Osteoblast (primary cell): ENCODE results near the gene CNN2. TPM values are rescaled to one million over a fixed set of nuclear protein-coding genes. Genes with fewer than 3 reads are reported as not detected.

Experiments
- DNase-seq: peaks from one replicate; pipeline ENCODE4 v3.0.0; 2011; ENCODE audit warnings: low spot score, mixed read lengths; ENCODE audit not compliant: insufficient read length; ENCODE audit errors: missing footprints
- H2AFZ ChIP-seq: 2 replicates; pipeline ENCODE4 v1.6.0; 2011; ENCODE audit warnings: mild to moderate bottlenecking, low read length
- H3K27ac ChIP-seq: 2 replicates; pipeline ENCODE4 v1.5.1; 2011; ENCODE audit warnings: mild to moderate bottlenecking, low read depth, low read length, moderate library complexity
- H3K27me3 ChIP-seq: 2 replicates; pipeline ENCODE4 v1.6.0; 2012; ENCODE audit warnings: mild to moderate bottlenecking, control low read depth, inconsistent platforms, low read length, moderate library complexity; ENCODE audit not compliant: insufficient read depth
- H3K36me3 ChIP-seq: 2 replicates; pipeline ENCODE4 v1.5.1; 2011; ENCODE audit warnings: mild to moderate bottlenecking, low read length, control low read depth, moderate library complexity; ENCODE audit not compliant: insufficient read depth
- H3K4me1 ChIP-seq: 2 replicates; pipeline ENCODE4 v1.5.1; 2011; ENCODE audit warnings: mild to moderate bottlenecking, low read length, control low read depth, moderate library complexity; ENCODE audit not compliant: insufficient read depth
- H3K4me2 ChIP-seq: 2 replicates; pipeline ENCODE4 v1.6.0; 2011; ENCODE audit warnings: mild to moderate bottlenecking, low read length; ENCODE audit not compliant: insufficient read depth
- H3K4me3 ChIP-seq: fragments of 200-600 bp; sonication (generic); 3 replicates; pipeline ENCODE4 v1.5.1; 2012; ENCODE audit warnings: mild to moderate bottlenecking, low read length, inconsistent platforms; ENCODE audit not compliant: insufficient read depth
- H3K79me2 ChIP-seq: 2 replicates; pipeline ENCODE4 v1.6.0; 2012; ENCODE audit warnings: mild to moderate bottlenecking, low read length, control low read depth, inconsistent platforms; ENCODE audit not compliant: insufficient read depth
- H3K9me3 ChIP-seq: 2 replicates; pipeline ENCODE4 v1.5.1; 2011; ENCODE audit warnings: low read depth, low read length, control low read depth
- H4K20me1 ChIP-seq: 2 replicates; pipeline ENCODE4 v1.6.0; 2012; ENCODE audit warnings: mild to moderate bottlenecking, low read length, control low read depth; ENCODE audit not compliant: insufficient read depth
- total RNA-seq: library from RNA; depleted of rRNA; stranded (reverse); fragments of >200 nt; gene quantifications from 2 replicates; pipeline ENCODE4 v1.2.3, GENCODE V29; 2012
- TF ChIP-seq, protein P1 (sequence below): IDR thresholded peaks from 2 replicates; pipeline ENCODE4 v1.5.1; 2011; ENCODE audit warnings: mild to moderate bottlenecking, low read depth, low read length, moderate library complexity; ENCODE audit errors: extremely low read depth

CNN2 gene
- total RNA-seq, 1 donor: 594 TPM

DNA sequence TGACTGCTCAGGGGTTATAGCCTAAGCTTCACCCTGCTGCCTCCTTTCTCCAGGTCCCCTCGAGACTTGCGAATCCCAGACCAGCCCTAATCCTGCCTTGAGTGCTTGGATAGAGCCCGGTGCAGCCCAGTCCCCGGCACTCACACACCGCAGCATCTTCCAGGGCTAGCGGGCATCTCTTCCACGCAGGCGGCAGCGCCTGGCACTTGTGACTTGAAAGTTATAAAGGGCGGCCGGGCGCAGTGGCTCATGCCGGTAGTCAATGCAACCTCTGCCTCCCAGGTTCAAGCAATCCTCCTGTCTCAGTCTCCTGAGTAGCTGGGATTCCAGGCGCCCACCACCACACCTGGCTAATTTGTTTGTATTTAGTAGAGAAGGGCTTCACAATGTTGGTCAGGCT, 40.3 kb upstream of the CNN2 start:
- Histone ChIP-seq H3K4me1 (peaks cover 11% of the 10 kb centered on the region), H3K27ac (no peak overlapping the region), H3K4me2 (no peak overlapping the region), H3K36me3 (peaks cover 23% of the 10 kb centered on the region), H3K27me3 (no peaks in the 10 kb centered on the region), H3K79me2 (peaks cover 18% of the 10 kb centered on the region), H3K9me3 (no peaks in the 10 kb centered on the region), H3K4me3 (no peak overlapping the region), H4K20me1 (peaks cover 5% of the 10 kb centered on the region), H2AFZ (no peak overlapping the region)
- TF ChIP-seq, protein P1, sequence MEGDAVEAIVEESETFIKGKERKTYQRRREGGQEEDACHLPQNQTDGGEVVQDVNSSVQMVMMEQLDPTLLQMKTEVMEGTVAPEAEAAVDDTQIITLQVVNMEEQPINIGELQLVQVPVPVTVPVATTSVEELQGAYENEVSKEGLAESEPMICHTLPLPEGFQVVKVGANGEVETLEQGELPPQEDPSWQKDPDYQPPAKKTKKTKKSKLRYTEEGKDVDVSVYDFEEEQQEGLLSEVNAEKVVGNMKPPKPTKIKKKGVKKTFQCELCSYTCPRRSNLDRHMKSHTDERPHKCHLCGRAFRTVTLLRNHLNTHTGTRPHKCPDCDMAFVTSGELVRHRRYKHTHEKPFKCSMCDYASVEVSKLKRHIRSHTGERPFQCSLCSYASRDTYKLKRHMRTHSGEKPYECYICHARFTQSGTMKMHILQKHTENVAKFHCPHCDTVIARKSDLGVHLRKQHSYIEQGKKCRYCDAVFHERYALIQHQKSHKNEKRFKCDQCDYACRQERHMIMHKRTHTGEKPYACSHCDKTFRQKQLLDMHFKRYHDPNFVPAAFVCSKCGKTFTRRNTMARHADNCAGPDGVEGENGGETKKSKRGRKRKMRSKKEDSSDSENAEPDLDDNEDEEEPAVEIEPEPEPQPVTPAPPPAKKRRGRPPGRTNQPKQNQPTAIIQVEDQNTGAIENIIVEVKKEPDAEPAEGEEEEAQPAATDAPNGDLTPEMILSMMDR: no peak
- no peak for DNase-seq

DNA sequence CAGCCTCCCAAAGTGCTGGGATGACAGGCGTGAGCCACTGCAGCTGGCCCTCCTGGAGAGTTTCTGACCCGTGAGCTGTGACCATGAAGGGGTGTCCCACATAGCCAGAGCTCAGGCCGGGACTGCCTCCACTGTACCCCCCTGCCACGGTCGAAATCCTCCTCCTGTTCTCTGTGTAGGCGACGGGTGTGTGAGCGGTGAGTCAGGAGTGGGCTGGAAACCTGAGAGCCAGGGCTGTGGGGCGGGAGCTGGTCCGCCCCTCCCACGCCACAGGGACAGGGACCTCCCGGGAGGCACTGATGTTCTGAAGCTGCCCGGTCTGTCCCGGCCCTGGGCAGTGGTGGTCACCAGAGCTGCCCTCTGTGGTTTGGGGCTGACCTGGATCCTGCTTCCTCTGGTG, 38.3 kb upstream of the CNN2 start:
- no peak for DNase-seq

DNA sequence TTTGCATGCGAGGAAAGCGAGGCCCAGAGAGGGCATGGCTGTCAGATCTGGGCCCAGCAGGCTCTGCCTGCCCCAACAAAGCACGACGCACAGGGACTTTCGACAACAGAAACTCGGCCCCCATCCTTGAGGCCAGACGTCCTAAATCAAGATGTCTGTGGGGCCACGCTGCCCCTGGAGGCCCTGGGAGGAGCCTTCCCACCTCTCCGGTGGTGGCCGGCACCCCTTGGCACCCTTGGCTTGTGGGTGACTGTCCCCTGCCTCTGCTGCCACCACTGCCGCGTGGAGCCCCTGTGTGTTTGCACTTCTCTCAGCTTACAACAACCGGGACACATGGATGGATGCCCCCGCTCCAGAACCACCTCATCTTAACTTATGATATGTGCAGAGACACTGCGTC, 37.9 kb upstream of the CNN2 start:
- Histone ChIP-seq H3K27me3 (no peaks in the 10 kb centered on the region), H4K20me1 (peaks cover 5% of the 10 kb centered on the region), H3K4me1 (peaks cover 11% of the 10 kb centered on the region), H3K4me3 (no peak overlapping the region), H3K36me3 (peaks cover 23% of the 10 kb centered on the region), H3K4me2 (no peak overlapping the region), H3K27ac (no peak overlapping the region), H3K79me2 (peaks cover 18% of the 10 kb centered on the region), H3K9me3 (no peaks in the 10 kb centered on the region), H2AFZ (no peak overlapping the region)
- DNase-seq: no peak
- TF ChIP-seq, protein P1: no peak

More for the DNA sequence above, 38.3 kb upstream of the CNN2 start:
- H2AFZ ChIP-seq: no peak overlapping the region
- peaks cover 11% of the 10 kb centered on the region for H3K4me1 ChIP-seq
- no peak overlapping the region for H3K4me3 ChIP-seq
- H3K4me2 ChIP-seq: no peak overlapping the region
- H3K79me2 ChIP-seq: peaks cover 18% of the 10 kb centered on the region
- peaks cover 23% of the 10 kb centered on the region for H3K36me3 ChIP-seq
- H4K20me1 ChIP-seq: peaks cover 5% of the 10 kb centered on the region
- H3K27me3 ChIP-seq: no peaks in the 10 kb centered on the region
- TF ChIP-seq, protein P1: no peak
- H3K9me3 ChIP-seq: no peaks in the 10 kb centered on the region
- no peak overlapping the region for H3K27ac ChIP-seq

DNA sequence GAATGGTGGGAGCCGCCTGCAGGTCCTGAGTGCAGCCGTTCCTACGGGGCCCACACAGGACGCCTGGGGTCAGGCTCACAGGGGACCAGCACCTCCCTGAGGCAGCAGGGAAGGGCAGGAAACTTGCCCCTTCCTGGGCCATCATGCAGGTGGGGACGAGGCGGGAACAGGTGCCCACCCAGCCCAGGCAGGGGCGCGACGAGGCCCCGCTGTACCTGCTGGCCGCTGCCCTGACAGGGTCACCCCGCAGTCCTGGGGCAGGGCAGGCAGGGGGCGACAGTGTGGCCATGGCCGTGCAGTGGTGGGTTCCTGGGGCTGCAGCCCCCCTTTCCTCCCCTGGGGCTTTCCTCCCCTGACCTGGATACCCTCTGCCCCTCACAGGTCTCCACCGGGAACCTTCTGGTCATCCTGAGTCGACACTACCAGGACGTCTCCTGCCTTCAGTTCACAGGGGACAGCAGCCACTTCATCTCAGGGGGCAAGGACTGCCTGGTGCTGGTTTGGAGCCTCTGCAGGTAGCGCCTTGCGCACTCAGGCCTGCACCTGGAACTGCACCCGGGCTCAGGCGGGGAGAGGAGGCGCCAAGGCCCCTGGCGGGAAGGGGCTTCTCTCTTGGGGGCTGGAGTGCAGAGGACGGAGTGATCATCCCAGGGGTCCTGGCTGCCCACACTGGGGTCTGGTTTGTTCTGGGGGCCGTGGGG, 36.9 kb upstream of the CNN2 start:
- no peak overlapping the region for H2AFZ ChIP-seq
- peaks cover 5% of the 10 kb centered on the region for H4K20me1 ChIP-seq
- H3K36me3 ChIP-seq: peaks cover 23% of the 10 kb centered on the region
- no peak overlapping the region for H3K4me2 ChIP-seq
- TF ChIP-seq, protein P1: peak; percentile 18
- H3K4me3 ChIP-seq: no peak overlapping the region
- H3K4me1 ChIP-seq: peaks cover 5% of the 10 kb centered on the region
- no peak overlapping the region for H3K27ac ChIP-seq
- peaks cover 14% of the 10 kb centered on the region for H3K79me2 ChIP-seq
- H3K9me3 ChIP-seq: no peaks in the 10 kb centered on the region
- no peaks in the 10 kb centered on the region for H3K27me3 ChIP-seq
- DNase-seq: no peak
